ENCODE data around the gene ZMYND8. TPM values are rescaled to one million over a fixed set of nuclear protein-coding genes. Genes with fewer than 3 reads are reported as not detected.

Gene ZMYND8
- total RNA-seq, 1 donor from 2014 or later = 13.6 TPM

GRCh38 chr20:47191074-47191673, 165.3 kb downstream of the ZMYND8 start:
- H3K27me3 ChIP-seq (ENCODE audit: control insufficient read depth in 3 of 3, insufficient read depth in 3 of 3, low read length in 3 of 3) = peaks cover 0 to 19% (median 6%) of the 10 kb centered on the region in 3 donors
- H3K4me3 ChIP-seq (ENCODE audit: low read length in 3 of 3) = no peak overlapping the region
- H3K9ac ChIP-seq (ENCODE audit: low read depth in 1 of 3, low read length in 3 of 3) = no peak overlapping the region
- no peaks in the 10 kb centered on the region for H3K9me3 ChIP-seq (ENCODE audit: control insufficient read depth in 3 of 3, low read length in 3 of 3)
- no peak overlapping the region for H3K27ac ChIP-seq (ENCODE audit: low read depth, low read length)
- no peaks in the 10 kb centered on the region for H3K36me3 ChIP-seq (ENCODE audit: control insufficient read depth in 3 of 3, insufficient read depth in 3 of 3, low read length in 3 of 3)
- H3K4me1 ChIP-seq (ENCODE audit: control insufficient read depth in 3 of 3, insufficient read depth in 3 of 3, low read length in 3 of 3) = no peaks in the 10 kb centered on the region

GRCh38 chr20:47189060-47189459, 167.4 kb downstream of the ZMYND8 start:
- no peaks in the 10 kb centered on the region for H3K9me3 ChIP-seq (ENCODE audit: control insufficient read depth in 3 of 3, low read length in 3 of 3)
- no peak overlapping the region for H3K4me3 ChIP-seq (ENCODE audit: low read length in 3 of 3)
- no peak overlapping the region for H3K9ac ChIP-seq (ENCODE audit: low read depth in 1 of 3, low read length in 3 of 3)
- H3K36me3 ChIP-seq (ENCODE audit: control insufficient read depth in 3 of 3, insufficient read depth in 3 of 3, low read length in 3 of 3) = no peaks in the 10 kb centered on the region
- peaks cover 0 to 19% (median 6%) of the 10 kb centered on the region in 3 donors for H3K27me3 ChIP-seq (ENCODE audit: control insufficient read depth in 3 of 3, insufficient read depth in 3 of 3, low read length in 3 of 3)
- no peak overlapping the region for H3K27ac ChIP-seq (ENCODE audit: low read depth, low read length)
- no peaks in the 10 kb centered on the region for H3K4me1 ChIP-seq (ENCODE audit: control insufficient read depth in 3 of 3, insufficient read depth in 3 of 3, low read length in 3 of 3)

- no peaks in the 10 kb centered on the region for H3K36me3 ChIP-seq (ENCODE audit: control insufficient read depth in 3 of 3, insufficient read depth in 3 of 3, low read length in 3 of 3)
- no peak overlapping the region for H3K4me3 ChIP-seq (ENCODE audit: low read length in 3 of 3)
- H3K9ac ChIP-seq (ENCODE audit: low read depth in 1 of 3, low read length in 3 of 3) = no peak overlapping the region
- H3K27me3 ChIP-seq (ENCODE audit: control insufficient read depth in 3 of 3, insufficient read depth in 3 of 3, low read length in 3 of 3) = peaks cover 0 to 19% (median 6%) of the 10 kb centered on the region in 3 donors
- H3K27ac ChIP-seq (ENCODE audit: low read depth, low read length) = no peak overlapping the region
- no peaks in the 10 kb centered on the region for H3K9me3 ChIP-seq (ENCODE audit: control insufficient read depth in 3 of 3, low read length in 3 of 3)
- H3K4me1 ChIP-seq (ENCODE audit: control insufficient read depth in 3 of 3, insufficient read depth in 3 of 3, low read length in 3 of 3) = no peaks in the 10 kb centered on the region
Measured at GRCh38 chr20:47188540-47188939, 168.0 kb downstream of the ZMYND8 start.

- no peak overlapping the region for H3K27ac ChIP-seq (ENCODE audit: low read depth, low read length)
- H3K4me1 ChIP-seq (ENCODE audit: control insufficient read depth in 3 of 3, insufficient read depth in 3 of 3, low read length in 3 of 3) = no peaks in the 10 kb centered on the region
- peaks cover 0 to 19% (median 6%) of the 10 kb centered on the region in 3 donors for H3K27me3 ChIP-seq (ENCODE audit: control insufficient read depth in 3 of 3, insufficient read depth in 3 of 3, low read length in 3 of 3)
- H3K4me3 ChIP-seq (ENCODE audit: low read length in 3 of 3) = no peak overlapping the region
- H3K9ac ChIP-seq (ENCODE audit: low read depth in 1 of 3, low read length in 3 of 3) = no peak overlapping the region
- H3K36me3 ChIP-seq (ENCODE audit: control insufficient read depth in 3 of 3, insufficient read depth in 3 of 3, low read length in 3 of 3) = no peaks in the 10 kb centered on the region
- H3K9me3 ChIP-seq (ENCODE audit: control insufficient read depth in 3 of 3, low read length in 3 of 3) = no peaks in the 10 kb centered on the region
Measured at GRCh38 chr20:47187450-47188195, 168.9 kb downstream of the ZMYND8 start.

- peaks cover 0 to 2% (median 0%) of the 10 kb centered on the region in 3 donors for H3K9me3 ChIP-seq (ENCODE audit: control insufficient read depth in 3 of 3, low read length in 3 of 3)
Measured at GRCh38 chr20:47183367-47183766, 173.1 kb downstream of the ZMYND8 start.

GRCh38 chr20:47181056-47181862, 175.2 kb downstream of the ZMYND8 start:
- no peaks in the 10 kb centered on the region for H3K36me3 ChIP-seq (ENCODE audit: control insufficient read depth in 3 of 3, insufficient read depth in 3 of 3, low read length in 3 of 3)
- no peaks in the 10 kb centered on the region for H3K4me1 ChIP-seq (ENCODE audit: control insufficient read depth in 3 of 3, insufficient read depth in 3 of 3, low read length in 3 of 3)
- peaks cover 0 to 2% (median 0%) of the 10 kb centered on the region in 3 donors for H3K9me3 ChIP-seq (ENCODE audit: control insufficient read depth in 3 of 3, low read length in 3 of 3)
- H3K27ac ChIP-seq (ENCODE audit: low read depth, low read length) = no peak overlapping the region
- H3K9ac ChIP-seq (ENCODE audit: low read depth in 1 of 3, low read length in 3 of 3) = no peak overlapping the region
- no peak overlapping the region for H3K4me3 ChIP-seq (ENCODE audit: low read length in 3 of 3)
- H3K27me3 ChIP-seq (ENCODE audit: control insufficient read depth in 3 of 3, insufficient read depth in 3 of 3, low read length in 3 of 3) = no peaks in the 10 kb centered on the region

More at GRCh38 chr20:47183367-47183766, 173.1 kb downstream of the ZMYND8 start:
- no peaks in the 10 kb centered on the region for H3K36me3 ChIP-seq (ENCODE audit: control insufficient read depth in 3 of 3, insufficient read depth in 3 of 3, low read length in 3 of 3)
- H3K4me1 ChIP-seq (ENCODE audit: control insufficient read depth in 3 of 3, insufficient read depth in 3 of 3, low read length in 3 of 3) = no peaks in the 10 kb centered on the region
- no peak overlapping the region for H3K4me3 ChIP-seq (ENCODE audit: low read length in 3 of 3)
- H3K27ac ChIP-seq (ENCODE audit: low read depth, low read length) = no peak overlapping the region
- no peak overlapping the region for H3K9ac ChIP-seq (ENCODE audit: low read depth in 1 of 3, low read length in 3 of 3)
- peaks cover 0 to 7% (median 4%) of the 10 kb centered on the region in 3 donors for H3K27me3 ChIP-seq (ENCODE audit: control insufficient read depth in 3 of 3, insufficient read depth in 3 of 3, low read length in 3 of 3)

- Histone ChIP-seq H3K27ac (ENCODE audit: low read depth, low read length) (no peak overlapping the region), H3K27me3 (ENCODE audit: control insufficient read depth in 3 of 3, insufficient read depth in 3 of 3, low read length in 3 of 3) (peaks cover 0 to 2% (median 2%) of the 10 kb centered on the region in 3 donors), H3K4me3 (ENCODE audit: low read length in 3 of 3) (no peak overlapping the region), H3K9me3 (ENCODE audit: control insufficient read depth in 3 of 3, low read length in 3 of 3) (peaks cover 0 to 2% (median 0%) of the 10 kb centered on the region in 3 donors), H3K36me3 (ENCODE audit: control insufficient read depth in 3 of 3, insufficient read depth in 3 of 3, low read length in 3 of 3) (no peaks in the 10 kb centered on the region), H3K9ac (ENCODE audit: low read depth in 1 of 3, low read length in 3 of 3) (no peak overlapping the region), H3K4me1 (ENCODE audit: control insufficient read depth in 3 of 3, insufficient read depth in 3 of 3, low read length in 3 of 3) (no peaks in the 10 kb centered on the region)
Measured at GRCh38 chr20:47179267-47179666, 177.2 kb downstream of the ZMYND8 start.

- no peaks in the 10 kb centered on the region for H3K4me1 ChIP-seq (ENCODE audit: control insufficient read depth in 3 of 3, insufficient read depth in 3 of 3, low read length in 3 of 3)
- no peak overlapping the region for H3K9ac ChIP-seq (ENCODE audit: low read depth in 1 of 3, low read length in 3 of 3)
- peaks cover 0 to 2% (median 0%) of the 10 kb centered on the region in 3 donors for H3K9me3 ChIP-seq (ENCODE audit: control insufficient read depth in 3 of 3, low read length in 3 of 3)
- H3K27me3 ChIP-seq (ENCODE audit: control insufficient read depth in 3 of 3, insufficient read depth in 3 of 3, low read length in 3 of 3) = peaks cover 0 to 3% (median 2%) of the 10 kb centered on the region in 3 donors
- no peak overlapping the region for H3K4me3 ChIP-seq (ENCODE audit: low read length in 3 of 3)
- H3K27ac ChIP-seq (ENCODE audit: low read depth, low read length) = no peak overlapping the region
- no peaks in the 10 kb centered on the region for H3K36me3 ChIP-seq (ENCODE audit: control insufficient read depth in 3 of 3, insufficient read depth in 3 of 3, low read length in 3 of 3)
Measured at GRCh38 chr20:47178851-47179250, 177.6 kb downstream of the ZMYND8 start.

- Histone ChIP-seq H3K4me1 (ENCODE audit: control insufficient read depth in 3 of 3, insufficient read depth in 3 of 3, low read length in 3 of 3) (no peaks in the 10 kb centered on the region), H3K36me3 (ENCODE audit: control insufficient read depth in 3 of 3, insufficient read depth in 3 of 3, low read length in 3 of 3) (no peaks in the 10 kb centered on the region), H3K4me3 (ENCODE audit: low read length in 3 of 3) (no peak overlapping the region), H3K9ac (ENCODE audit: low read depth in 1 of 3, low read length in 3 of 3) (no peak overlapping the region), H3K27ac (ENCODE audit: low read depth, low read length) (no peak overlapping the region), H3K9me3 (ENCODE audit: control insufficient read depth in 3 of 3, low read length in 3 of 3) (peaks cover 0 to 2% (median 0%) of the 10 kb centered on the region in 3 donors), H3K27me3 (ENCODE audit: control insufficient read depth in 3 of 3, insufficient read depth in 3 of 3, low read length in 3 of 3) (peaks cover 0 to 3% (median 2%) of the 10 kb centered on the region in 3 donors)
Measured at GRCh38 chr20:47178277-47178676, 178.2 kb downstream of the ZMYND8 start.

All from skeletal muscle tissue (tissue), 4 donors.